Stimulated activated CD4-positive, alpha-beta T cell treated with anti-CD3 and anti-CD28 coated beads, TNF-alpha, amount 100 ng/mL, for 4 hours (primary cell): Measurements from ENCODE around the gene SOX11.
"Not testable (repeated sequence)": the region's sequence is repeated elsewhere in the genome, so short reads cannot be mapped to it uniquely, and the experiment has no call there.

Experiments
- DNase-seq, 3 experiments: peaks; one replicate each; pipeline ENCODE4 v3.0.0-alpha.2; 2020; ENCODE audit warnings: low read depth in 3 of 3

SOX11 gene

DNA sequence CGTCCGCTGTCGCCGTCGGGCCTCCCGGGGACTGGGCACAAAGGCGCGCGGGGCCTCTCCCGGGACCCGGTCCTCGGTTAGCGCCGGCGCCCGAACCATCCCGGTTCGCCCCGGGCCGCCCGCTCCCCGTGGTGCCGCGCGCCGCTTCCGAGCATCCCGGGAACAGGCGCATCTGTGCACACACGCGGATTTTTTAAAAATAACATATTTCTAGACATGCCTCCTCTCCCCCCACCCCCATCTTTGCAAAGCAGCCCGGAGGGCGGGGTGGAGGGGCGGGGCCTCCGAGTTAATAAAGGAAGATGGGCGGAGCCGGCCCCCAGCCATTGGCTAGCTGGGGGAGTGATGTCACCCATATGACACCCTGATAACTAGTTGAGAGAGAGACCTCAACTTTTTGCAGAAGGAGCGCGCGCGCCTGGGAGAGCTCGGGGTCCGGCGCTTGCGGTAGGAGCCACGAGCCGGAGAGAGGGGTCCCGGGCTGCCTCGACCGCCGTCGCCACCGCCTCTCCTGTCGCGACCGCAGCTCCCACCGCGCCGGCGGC, at the start of gene SOX11:
Gene SOX11 (plus strand): TSS at position 400 of the 545 bp plus-strand sequence. CDS start 338 bp downstream, outside the sequence.
- no peak for DNase-seq

DNA sequence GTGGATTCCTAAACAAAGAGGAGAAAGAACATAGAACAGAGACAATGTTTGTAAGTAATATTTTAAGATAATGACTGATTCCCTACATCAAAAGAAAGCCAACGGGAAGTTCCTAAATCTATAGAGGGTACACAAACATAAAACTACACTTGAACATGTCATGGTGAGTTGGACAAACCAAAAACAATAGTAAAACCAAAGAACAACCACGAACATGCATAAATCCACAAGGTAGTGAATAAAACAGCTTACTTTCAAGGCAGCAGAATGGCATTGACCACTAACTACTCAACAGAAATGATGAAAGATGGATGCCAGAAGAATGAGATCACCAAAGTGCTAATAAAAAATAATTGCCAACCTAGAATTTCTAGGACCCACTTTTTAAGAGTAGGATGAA, 39.5 kb upstream of the SOX11 start:
- DNase-seq, result not testable (repeated sequence)

DNA sequence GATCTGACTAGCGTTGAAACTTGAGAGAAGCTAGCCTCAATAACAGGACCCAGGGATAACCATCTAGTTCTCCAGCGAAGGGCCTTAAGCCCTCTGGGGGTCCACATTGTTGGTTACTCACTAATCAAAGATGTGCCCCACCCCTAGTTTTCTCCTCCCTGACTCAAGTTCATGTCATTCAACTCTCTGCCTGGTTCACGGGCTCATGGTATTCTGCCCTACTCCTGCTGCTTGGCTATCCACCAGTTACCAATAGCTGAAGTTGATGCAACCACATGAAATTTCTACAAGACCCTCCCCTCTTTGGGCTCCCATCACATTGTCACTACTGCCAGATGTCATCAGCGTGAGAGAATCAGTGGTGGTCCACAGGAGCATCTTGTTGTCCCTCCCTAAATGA, 38.4 kb upstream of the SOX11 start:
- not testable (repeated sequence) for DNase-seq

DNA sequence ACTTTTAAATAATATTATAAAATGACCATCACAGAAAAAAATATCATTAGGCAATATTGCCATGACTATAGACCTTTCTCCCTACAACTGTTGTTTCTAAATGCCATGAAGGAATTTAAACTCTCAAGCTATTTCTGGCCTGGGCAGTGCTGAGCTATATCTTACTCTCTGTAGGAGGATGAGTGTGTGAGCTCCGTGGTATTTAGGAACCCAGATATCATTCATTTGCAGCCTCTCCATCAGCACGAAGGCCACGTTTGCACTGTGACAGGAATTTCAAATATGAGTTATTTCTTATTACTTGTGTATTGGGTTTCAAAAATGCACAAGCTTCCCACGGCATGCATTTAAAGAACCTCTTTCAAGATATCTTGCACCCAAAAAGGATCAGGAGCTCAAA, 35.0 kb upstream of the SOX11 start:
- DNase-seq, result no peak

DNA sequence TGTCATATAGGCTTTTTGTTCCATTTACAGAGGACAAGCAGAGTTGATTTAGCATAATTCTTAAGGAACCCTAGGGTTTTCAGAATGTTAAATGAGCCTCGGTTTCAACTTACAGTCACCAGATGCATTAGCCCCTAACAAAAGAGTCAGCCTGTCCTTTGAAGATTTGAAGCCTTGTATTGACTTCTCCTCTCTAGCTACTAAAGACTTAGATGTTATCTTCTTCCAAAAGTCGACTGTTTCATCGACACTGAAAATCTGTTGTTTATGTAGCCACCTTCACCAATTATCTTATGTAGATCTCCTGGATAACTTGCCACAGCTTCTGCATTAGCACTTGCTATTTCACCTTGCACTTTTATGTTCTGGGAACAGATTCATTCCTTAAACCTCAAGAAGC, 31.6 kb upstream of the SOX11 start:
- no peak for DNase-seq

DNA sequence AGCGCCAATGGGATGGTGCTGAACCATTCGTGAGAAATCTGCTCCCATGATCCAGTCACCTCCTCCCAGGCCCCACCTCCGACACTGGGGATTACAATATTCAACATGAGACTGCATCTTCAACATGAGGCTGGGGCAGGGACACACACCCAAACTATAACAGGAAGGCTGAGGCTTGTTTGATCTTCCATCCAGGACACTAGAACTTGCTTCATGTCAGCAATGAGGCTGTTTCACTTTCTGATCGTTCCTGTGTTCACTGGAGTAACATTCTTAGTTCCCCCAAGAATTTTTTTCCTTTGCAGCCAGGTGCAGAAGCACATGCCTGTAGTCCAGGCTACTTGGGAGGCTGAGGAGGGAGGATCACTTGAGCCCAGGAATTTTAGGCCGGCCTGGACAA, 30.8 kb upstream of the SOX11 start:
- no peak for DNase-seq

DNA sequence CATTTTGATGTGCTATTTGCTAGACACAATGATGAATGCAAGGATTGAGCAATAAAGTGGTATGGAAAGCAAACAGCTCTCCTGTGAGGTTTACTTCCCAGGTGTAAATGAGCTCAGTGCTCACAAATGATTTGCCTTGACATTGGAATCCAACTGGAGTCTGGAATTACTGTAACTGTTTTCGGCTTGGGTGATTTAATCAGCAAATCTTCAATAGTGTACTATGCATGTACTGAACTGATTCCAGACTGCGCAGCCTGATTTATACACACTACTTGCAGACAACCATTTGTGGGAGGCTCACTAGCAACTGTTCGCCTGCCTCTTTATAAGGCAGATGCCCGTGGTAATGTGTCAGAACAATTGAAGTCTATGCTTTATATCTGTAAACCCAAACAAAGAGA, 27.9 kb upstream of the SOX11 start:
- no peak for DNase-seq

DNA sequence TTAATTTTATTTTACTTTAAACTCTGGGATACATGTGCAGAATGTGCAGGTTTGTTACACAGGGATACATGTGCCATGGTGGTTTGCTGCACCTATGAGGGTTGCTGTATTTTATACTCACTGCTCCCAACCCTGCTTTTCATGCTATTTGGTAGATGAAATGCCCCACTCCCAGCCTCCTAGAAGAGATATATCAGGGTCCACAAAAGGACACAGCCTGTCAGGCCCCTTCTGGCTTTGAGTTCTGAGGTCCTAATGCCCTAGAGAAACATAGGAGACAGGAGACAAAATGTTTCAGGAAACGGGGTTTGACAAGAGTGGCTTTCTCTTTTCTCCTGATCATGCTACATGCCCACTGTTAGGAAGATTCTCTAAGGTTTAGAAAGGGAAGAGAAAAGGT, 27.1 kb upstream of the SOX11 start:
- DNase-seq, result no peak

DNA sequence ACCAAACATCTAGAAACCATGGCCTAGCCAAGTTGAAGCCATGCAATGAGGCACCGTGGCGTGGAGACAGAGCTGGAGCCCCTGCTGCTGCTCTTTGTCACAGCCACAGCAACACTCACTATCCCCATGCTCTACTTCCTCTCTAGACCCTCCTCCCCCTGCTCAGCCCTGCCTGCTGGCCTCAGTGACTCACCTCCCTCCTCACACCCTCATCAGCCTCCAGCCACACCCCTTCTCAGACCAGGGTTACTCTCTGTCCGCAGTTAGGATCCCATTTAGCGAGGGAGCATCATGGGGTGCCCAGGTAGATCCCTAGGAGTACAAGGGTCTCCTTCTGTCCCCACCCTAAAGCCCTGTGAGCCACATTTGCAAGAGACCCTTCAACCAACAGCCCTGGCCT, 25.4 kb upstream of the SOX11 start:
- no peak for DNase-seq

DNA sequence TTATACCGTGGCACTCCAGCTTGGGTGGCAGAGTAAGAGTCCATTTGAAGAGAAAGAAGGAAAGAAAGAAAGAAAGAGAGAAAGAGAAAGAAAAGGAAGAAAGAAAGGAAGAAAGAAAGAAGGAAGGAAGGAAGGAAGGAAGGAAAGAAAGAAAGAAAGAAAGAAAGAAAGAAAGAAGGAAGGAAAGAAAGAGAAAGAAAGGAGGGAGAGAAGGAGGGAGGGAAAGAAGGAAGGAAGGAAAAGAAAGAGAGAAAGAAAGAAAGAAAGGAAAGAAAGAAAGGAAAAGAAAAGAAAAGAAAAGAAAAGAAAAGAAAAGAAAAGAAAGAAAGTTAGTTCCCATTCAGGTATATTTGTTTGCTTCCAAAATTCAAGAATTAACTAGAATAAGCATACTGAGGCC, 24.5 kb upstream of the SOX11 start:
- DNase-seq, result not testable (repeated sequence)

DNA sequence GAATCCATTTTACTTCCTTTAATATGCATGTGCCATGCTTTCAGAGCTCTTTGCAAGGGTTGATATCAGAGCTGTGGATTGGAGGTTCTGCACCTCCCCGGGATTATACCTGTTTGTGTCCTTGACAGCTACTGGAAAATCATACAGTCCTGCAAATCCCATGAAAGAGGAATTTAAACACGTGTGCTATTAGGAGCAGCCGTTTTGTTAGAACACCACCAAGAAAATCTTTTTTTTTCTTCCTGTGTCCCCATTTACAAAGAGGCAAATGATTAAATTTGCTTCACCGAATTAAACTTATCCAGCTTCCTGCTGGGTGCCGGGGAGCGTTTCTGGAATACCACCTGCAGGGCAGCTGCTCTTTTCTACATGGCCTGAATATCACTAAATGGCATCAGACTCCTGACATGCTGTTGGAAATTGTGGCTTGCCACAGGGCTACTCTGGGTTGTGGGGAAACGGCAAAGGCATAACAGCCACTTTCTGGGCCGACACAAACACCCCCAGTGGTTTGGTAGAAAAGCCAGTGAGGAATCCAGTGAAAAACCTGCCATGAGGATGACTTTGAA, 23.4 kb upstream of the SOX11 start:
- DNase-seq, result no peak

DNA sequence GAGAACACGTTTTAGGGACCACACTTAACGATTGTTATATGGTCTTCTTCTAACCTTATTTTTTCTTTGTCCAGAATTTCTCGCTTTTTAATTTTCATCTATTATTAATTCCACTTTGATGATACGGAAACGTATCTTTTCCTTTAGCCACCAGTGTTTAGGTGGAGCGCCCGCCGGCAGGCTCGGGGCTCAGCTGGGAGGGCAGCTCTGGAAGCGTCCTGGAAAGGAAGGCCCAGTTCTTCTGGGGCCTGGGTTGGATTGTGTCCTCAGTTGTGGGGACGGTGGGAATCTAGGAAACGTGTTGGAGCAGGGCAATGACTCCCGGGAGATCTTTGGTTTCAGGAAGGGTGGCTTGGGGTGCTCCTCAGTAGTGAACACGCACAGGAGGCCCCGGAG, 19.4 kb upstream of the SOX11 start:
- DNase-seq, result no peak

DNA sequence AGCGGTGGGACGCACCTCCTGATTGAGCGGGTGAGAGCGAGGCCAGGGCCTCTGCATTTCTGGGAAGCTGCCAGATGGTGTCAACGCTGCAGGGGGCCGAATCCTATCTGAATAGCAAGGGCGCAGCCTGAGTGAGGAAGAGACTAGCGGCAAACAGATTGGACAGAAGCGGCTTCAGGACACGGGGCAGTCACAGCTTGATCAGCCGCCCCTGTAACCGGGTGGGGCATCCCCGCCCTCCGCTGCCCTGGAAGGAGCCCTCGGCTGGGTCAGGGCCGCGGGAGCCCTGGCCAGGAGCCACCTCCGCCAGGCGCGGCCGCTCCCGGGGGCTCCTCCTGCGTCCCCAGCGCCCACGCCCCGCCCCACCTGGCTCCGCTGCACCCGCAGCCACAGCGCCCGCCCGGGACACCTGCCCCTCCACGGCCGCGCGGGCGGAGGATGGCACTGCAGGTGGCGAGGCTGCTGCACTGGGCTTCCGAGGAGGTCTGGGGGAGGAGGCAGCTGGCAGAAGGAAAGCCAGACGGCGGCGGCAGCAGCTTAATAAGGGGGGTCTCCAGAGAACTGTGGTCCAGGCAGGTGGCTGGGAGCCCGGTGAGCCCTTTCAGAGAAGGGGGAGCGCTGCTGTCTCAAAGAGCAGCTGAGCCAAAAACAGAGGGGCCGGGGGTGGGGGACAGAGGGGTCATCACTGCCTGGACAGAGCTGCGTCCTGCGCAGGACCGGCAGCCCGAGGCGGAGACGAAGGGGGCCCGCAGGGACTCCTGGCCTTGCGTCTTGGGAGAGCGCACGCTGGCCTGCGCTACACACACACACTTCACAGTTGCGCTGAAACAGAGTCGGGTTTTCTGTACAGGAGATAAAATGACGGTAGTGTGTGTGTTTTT, 18.8 kb upstream of the SOX11 start:
- no peak for DNase-seq

DNA sequence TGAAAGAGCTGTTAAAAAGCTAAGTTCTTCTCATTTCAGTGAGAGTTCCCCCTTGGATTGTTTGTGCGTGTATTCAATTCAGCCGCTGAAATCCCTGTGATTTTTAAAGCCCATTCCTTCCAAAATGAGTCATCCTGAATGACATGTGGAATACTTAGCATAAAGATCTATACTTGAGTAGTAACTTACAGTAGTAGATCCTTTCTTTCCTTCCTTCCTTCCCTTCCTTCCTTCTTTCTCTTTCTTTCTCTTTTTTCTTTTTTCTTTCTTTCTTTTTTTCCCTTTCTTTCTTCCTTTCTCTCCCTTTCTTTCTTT, 18.2 kb upstream of the SOX11 start:
- no peak for DNase-seq

DNA sequence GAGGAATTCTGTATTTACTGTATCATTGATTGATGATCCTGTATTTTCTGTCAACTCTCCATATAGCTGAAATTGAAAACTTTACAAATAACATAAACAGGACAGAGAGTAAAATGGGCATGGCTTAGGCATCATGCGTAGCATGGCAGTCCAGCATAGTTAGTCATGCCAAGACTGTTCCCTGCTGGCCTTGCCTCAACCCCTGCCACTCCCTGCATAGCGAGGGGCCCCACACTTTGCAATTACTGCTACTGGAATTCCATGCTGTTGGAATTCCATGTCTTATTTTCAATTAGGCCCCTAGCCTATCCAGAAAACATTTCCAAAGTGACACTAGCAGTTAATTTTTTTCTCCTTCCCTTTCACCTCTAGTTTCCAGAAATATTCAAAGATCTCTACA, 15.1 kb upstream of the SOX11 start:
- DNase-seq, result no peak

DNA sequence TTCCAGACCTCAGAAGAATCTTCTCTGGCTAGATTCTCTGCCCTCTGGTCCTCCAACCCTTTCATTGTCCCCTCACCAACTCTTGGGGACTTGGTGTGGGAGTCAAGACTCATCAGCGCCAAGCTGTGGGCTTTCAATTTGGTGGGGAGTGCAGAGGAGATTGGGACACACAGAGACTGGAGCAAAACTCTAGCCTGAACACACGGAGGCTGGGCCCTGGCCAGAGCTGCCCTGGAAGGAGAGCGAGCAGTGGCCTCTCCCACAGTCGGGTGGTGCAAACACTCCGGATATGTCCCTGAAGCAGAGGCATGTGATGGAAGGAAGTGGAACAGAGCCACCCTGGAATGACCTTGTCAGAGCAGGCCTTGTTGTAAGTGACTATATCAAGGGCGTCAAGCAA, 8.7 kb upstream of the SOX11 start:
- DNase-seq, result no peak

DNA sequence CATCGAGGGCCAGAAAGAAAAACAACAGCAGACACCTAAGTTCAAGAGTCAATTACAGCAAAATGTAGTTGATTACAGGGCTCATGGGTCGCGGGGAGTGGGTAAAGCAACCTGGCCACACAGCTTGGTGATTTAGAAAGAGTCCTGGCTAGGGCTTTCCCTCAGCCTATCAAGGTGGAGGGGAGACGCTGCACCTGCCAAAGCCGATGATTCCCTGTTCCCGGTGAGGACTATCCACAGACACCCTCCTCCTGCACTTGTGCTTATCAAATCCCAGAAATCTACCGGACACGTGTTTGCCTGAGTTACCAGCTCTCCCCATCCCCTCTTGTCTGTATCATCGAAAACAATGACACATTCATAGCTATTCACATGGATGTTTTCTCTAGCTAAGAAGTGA, 7.0 kb upstream of the SOX11 start:
- DNase-seq, result no peak

DNA sequence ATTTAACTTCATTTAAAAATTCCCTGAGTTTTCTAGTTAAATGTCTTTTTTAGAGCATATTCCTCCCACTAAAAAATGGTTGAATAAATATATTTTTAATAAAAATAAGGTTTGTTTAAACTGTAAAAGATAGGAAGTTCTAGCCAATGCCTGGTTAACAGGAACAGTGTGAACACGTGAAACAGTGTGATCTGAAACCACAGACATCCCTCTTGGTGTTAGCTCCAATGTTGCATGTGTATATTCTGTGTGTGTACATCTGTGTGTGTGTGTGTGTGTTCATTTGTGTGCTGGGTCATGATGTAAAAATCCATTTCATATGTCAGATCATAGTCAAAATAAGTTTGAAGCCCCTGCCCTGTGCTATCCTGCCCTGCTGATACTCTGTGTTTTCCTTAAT, 6.1 kb upstream of the SOX11 start:
- DNase-seq, result no peak

DNA sequence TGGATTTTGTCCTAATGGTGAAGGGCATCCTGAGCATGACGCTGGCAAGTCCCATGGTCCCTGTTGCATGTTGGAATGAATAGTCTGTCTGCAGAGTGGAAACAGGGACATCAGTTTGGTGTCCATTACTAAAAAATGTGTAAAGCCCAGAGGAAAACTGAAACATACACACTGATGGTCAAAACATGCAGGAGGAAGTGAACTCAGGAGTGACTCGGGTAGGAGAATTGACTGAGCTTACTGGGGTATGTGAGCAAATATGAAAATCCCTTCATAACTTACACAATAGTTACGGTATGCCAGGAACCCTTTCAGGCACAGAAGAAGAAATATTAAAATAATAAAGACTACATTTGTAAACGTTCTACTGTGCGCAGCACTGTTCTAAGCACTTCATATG, 5.6 kb upstream of the SOX11 start:
- no peak for DNase-seq

DNA sequence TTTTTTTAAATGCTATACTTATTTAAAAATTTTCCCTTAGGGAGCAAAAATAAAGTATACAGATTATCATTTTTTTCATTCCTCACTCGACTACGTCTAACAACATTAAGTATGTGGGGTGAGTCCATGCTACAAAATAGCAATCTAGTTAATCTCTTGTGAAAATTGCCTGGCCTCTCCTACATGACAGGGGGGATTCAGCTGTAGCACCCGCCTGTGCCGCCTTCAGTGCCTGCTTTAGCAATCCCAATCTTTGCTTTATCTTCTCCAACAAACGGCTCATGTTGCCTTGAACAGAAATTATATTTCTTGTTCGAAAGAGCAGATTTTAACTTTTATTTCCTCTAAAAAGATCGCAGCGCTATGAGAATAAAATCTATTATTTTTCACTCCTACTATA, 2.4 kb upstream of the SOX11 start:
- no peak for DNase-seq

DNA sequence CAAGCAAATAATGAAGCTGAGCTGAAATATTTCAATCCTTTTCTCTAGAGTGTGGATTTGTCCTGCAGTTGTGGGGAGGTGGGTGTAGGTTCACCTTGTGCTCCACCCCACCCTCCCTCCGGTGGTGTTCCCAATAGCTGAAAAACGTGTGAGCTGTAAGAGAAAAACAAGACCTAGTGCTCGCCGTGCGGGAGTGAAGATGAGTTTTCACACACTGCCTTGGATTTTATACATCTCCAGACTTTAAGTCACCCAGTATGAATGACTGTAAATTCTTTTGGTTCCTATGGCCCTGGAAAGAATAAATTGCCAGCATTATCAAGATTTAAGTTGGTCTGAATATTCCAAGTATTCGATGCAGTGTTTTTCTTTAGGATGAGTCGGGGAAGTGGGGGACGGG, 1.9 kb upstream of the SOX11 start:
- no peak for DNase-seq

DNA sequence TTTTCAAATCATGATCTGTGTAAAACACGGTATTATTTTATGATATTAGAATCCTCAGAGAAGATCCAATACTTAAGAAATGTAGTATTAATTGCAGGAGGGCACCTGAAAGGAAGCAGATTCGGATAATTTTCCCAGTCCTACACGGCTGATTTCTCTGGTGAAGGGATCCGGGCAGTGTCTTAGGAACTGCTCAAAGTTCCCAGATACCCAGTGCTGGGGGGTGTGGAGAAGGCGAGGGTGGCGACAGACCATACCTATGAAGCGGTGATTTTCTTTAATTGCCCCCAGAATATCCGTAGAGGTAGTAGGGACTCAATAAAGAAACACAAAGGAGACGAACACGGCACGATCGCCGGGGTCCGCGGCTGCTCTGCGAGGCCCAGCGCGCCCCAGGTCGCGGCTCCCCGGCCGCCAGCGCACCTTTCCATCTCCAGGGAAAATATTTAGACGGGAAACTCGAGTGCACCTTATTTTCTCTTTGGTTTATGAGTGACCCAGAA, 1.4 kb upstream of the SOX11 start:
- DNase-seq, result no peak

DNA sequence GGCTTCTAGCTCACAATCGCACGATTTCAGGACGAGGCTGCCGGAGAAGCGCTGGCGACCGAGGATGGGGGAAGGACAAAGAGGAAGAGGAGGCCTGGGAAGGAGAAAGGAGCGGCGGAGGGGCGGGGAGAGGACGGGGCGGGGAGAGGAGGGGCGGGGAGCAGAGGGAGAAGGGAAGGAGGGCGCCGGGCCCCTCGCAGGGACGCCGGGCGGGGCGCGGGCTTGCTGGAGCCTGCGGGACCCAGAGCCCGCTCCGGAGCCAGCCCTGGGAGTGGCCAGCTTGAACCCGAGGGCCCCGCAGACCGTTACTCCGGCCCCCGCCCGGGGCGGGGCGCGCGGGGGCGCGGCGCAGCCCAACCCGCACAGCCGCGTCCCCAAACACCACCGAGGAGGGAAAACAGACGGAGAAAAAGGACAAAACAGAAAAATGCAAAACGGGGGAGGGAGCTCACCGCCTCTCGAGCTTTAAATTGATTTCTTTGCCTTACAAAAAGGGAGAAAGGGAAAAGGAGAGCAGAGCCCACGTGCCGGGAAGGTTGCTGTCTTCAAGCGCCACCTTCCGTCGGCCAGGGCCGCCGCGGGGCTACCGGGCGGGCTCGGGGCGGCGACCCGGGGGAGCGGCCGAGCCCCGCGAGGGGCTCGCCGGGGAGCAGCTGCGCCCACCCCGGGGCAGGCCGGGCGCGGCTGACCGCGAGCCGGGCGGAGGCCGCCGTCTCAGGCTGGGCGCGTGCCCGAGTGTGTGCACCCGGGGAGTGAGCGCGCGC, 781 bp upstream of the SOX11 start:
- no peak for DNase-seq
